GM23338 (cell line): ENCODE results near the gene GCSH. TPM values are rescaled to one million over a fixed set of nuclear protein-coding genes. Genes with fewer than 3 reads are reported as not detected.

Source experiments
- CREB1 ChIP-seq: fragments of 250-450 bp; sonication (Bioruptor Pico); IDR thresholded peaks from 2 replicates; pipeline ENCODE4 v1.5.0; 2020; ENCODE audit warnings: low read depth, mild to moderate bottlenecking, moderate library complexity
- EZH2 ChIP-seq: fragments of 200-600 bp; sonication (generic); IDR thresholded peaks from one replicate; pipeline ENCODE4 v1.8.0; 2017; ENCODE audit warnings: antibody characterized with exemption, mild to moderate bottlenecking, low read depth; ENCODE audit not compliant: unreplicated experiment
- NANOG ChIP-seq: IDR thresholded peaks from 2 replicates; pipeline ENCODE4 v1.6.1; 2016; ENCODE audit warnings: antibody characterized with exemption, borderline replicate concordance
- POLR2AphosphoS5 ChIP-seq: IDR thresholded peaks from 2 replicates; pipeline ENCODE4 v1.6.1; 2016; ENCODE audit warnings: antibody characterized with exemption, low read depth
- STAT1 ChIP-seq: IDR thresholded peaks from one replicate; pipeline ENCODE4 v1.6.1; 2016; ENCODE audit warnings: antibody characterized with exemption; ENCODE audit not compliant: unreplicated experiment
- ZNF114 ChIP-seq: fragments of 250-450 bp; sonication (Bioruptor Pico); IDR thresholded peaks from 2 replicates; pipeline ENCODE4 v1.5.0; 2020; ENCODE audit warnings: mild to moderate bottlenecking, moderate library complexity
- polyA plus RNA-seq: library from polyadenylated mRNA; unstranded; fragments of >200 nt; fragmentation: Nextera tagmentation; extraction: Ambion mirVana; gene quantifications from 2 replicates; pipeline ENCODE4 v1.2.1, GENCODE V29; 2016
- total RNA-seq: library from RNA; depleted of rRNA; stranded (reverse); fragments of >200 nt; shearing (Covaris generic); gene quantifications from 2 replicates; pipeline ENCODE4 v1.2.3, GENCODE V29; 2014
- TF ChIP-seq, protein P1 (sequence below): fragments of 250-450 bp; sonication (Bioruptor Pico); IDR thresholded peaks from 2 replicates; pipeline ENCODE4 v1.5.0; 2020; ENCODE audit warnings: mild to moderate bottlenecking, moderate library complexity
- TF ChIP-seq, protein P2 (sequence below): IDR thresholded peaks from one replicate; pipeline ENCODE4 v1.6.1; 2018; ENCODE audit warnings: antibody characterized with exemption; ENCODE audit not compliant: unreplicated experiment

Gene GCSH
- total and polyA plus RNA-seq, 2 experiments from 2014 or later, result 118 to 389 TPM

DNA sequence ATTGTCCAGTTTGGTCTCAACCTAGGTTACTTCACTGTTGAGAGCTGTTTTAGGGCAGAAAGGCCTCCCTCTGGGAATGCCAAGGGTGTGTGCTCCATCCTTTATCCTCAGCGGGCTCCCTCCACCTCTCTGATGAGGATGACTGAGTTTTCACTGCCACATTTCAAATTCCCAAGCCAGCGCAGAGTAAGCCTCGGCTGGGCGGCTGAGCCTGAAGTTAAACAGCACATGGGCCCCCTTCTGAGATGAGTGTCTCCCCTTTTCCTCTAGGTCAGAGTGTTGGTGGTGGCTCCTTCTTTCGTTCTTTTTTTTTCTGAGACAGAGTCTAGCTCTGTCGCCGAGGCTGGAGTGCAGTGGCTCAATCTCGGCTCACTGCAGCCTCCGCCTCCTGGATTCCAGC is 5.5 kb upstream of the GCSH start (continued):
- TF ChIP-seq, protein P1, sequence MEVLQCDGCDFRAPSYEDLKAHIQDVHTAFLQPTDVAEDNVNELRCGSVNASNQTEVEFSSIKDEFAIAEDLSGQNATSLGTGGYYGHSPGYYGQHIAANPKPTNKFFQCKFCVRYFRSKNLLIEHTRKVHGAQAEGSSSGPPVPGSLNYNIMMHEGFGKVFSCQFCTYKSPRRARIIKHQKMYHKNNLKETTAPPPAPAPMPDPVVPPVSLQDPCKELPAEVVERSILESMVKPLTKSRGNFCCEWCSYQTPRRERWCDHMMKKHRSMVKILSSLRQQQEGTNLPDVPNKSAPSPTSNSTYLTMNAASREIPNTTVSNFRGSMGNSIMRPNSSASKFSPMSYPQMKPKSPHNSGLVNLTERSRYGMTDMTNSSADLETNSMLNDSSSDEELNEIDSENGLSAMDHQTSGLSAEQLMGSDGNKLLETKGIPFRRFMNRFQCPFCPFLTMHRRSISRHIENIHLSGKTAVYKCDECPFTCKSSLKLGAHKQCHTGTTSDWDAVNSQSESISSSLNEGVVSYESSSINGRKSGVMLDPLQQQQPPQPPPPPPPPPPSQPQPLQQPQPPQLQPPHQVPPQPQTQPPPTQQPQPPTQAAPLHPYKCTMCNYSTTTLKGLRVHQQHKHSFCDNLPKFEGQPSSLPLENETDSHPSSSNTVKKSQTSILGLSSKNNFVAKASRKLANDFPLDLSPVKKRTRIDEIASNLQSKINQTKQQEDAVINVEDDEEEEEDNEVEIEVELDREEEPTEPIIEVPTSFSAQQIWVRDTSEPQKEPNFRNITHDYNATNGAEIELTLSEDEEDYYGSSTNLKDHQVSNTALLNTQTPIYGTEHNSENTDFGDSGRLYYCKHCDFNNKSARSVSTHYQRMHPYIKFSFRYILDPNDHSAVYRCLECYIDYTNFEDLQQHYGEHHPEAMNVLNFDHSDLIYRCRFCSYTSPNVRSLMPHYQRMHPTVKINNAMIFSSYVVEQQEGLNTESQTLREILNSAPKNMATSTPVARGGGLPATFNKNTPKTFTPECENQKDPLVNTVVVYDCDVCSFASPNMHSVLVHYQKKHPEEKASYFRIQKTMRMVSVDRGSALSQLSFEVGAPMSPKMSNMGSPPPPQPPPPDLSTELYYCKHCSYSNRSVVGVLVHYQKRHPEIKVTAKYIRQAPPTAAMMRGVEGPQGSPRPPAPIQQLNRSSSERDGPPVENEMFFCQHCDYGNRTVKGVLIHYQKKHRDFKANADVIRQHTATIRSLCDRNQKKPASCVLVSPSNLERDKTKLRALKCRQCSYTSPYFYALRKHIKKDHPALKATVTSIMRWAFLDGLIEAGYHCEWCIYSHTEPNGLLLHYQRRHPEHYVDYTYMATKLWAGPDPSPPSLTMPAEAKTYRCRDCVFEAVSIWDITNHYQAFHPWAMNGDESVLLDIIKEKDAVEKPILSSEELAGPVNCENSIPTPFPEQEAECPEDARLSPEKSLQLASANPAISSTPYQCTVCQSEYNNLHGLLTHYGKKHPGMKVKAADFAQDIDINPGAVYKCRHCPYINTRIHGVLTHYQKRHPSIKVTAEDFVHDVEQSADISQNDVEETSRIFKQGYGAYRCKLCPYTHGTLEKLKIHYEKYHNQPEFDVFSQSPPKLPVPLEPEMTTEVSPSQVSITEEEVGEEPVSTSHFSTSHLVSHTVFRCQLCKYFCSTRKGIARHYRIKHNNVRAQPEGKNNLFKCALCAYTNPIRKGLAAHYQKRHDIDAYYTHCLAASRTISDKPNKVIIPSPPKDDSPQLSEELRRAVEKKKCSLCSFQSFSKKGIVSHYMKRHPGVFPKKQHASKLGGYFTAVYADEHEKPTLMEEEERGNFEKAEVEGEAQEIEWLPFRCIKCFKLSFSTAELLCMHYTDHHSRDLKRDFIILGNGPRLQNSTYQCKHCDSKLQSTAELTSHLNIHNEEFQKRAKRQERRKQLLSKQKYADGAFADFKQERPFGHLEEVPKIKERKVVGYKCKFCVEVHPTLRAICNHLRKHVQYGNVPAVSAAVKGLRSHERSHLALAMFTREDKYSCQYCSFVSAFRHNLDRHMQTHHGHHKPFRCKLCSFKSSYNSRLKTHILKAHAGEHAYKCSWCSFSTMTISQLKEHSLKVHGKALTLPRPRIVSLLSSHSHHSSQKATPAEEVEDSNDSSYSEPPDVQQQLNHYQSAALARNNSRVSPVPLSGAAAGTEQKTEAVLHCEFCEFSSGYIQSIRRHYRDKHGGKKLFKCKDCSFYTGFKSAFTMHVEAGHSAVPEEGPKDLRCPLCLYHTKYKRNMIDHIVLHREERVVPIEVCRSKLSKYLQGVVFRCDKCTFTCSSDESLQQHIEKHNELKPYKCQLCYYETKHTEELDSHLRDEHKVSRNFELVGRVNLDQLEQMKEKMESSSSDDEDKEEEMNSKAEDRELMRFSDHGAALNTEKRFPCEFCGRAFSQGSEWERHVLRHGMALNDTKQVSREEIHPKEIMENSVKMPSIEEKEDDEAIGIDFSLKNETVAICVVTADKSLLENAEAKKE (CRISPR knock-in tag), result no peak
- TF ChIP-seq CREB1 (CRISPR knock-in tag) (no peak), EZH2 (no peak), STAT1 (no peak), POLR2AphosphoS5 (no peak), NANOG (no peak), ZNF114 (CRISPR knock-in tag) (no peak)
- TF ChIP-seq, protein P2, sequence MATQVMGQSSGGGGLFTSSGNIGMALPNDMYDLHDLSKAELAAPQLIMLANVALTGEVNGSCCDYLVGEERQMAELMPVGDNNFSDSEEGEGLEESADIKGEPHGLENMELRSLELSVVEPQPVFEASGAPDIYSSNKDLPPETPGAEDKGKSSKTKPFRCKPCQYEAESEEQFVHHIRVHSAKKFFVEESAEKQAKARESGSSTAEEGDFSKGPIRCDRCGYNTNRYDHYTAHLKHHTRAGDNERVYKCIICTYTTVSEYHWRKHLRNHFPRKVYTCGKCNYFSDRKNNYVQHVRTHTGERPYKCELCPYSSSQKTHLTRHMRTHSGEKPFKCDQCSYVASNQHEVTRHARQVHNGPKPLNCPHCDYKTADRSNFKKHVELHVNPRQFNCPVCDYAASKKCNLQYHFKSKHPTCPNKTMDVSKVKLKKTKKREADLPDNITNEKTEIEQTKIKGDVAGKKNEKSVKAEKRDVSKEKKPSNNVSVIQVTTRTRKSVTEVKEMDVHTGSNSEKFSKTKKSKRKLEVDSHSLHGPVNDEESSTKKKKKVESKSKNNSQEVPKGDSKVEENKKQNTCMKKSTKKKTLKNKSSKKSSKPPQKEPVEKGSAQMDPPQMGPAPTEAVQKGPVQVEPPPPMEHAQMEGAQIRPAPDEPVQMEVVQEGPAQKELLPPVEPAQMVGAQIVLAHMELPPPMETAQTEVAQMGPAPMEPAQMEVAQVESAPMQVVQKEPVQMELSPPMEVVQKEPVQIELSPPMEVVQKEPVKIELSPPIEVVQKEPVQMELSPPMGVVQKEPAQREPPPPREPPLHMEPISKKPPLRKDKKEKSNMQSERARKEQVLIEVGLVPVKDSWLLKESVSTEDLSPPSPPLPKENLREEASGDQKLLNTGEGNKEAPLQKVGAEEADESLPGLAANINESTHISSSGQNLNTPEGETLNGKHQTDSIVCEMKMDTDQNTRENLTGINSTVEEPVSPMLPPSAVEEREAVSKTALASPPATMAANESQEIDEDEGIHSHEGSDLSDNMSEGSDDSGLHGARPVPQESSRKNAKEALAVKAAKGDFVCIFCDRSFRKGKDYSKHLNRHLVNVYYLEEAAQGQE, result no peak
